Adrenal gland (tissue), 12 donors: ENCODE data around the gene FNDC5. TPM values are rescaled to one million over a fixed set of nuclear protein-coding genes. Genes with fewer than 3 reads are reported as not detected.

Experiments
- DNase-seq, 7 donors: peaks; one replicate each; pipeline ENCODE4 v3.0.0-alpha.2; 2019 to 2020
- H3K27ac ChIP-seq, 5 donors: fragments of 200-600 bp; sonication (generic) in 4 of 5; 1 replicate in 3 of 5; 2 replicates in 2 of 5; pipeline versions ENCODE4 v1.5.1 to v1.8.0; 2016 to 2020; ENCODE audit warnings: mild to moderate bottlenecking in 1 of 5
- H3K27me3 ChIP-seq: fragments of 200-600 bp; 2 replicates; pipeline ENCODE4 v1.8.0; 2021
- H3K36me3 ChIP-seq, 2 donors: fragments of 200-600 bp; replicated peaks in 1 of 2; 1 replicate in 1 of 2; 2 replicates in 1 of 2; pipeline versions ENCODE4 v1.5.1 to v1.8.0; 2018 to 2022
- H3K4me1 ChIP-seq, 2 donors: fragments of 200-600 bp; replicated peaks in 1 of 2; 1 replicate in 1 of 2; 2 replicates in 1 of 2; pipeline versions ENCODE4 v1.5.1 to v1.8.0; 2018 to 2021
- H3K4me3 ChIP-seq, 4 donors: fragments of 200-600 bp; sonication (generic) in 3 of 4; one replicate each; pipeline ENCODE4 v1.5.1; 2016 to 2018
- H3K9me3 ChIP-seq, 3 donors: fragments of 200-600 bp; sonication (generic) in 1 of 3; replicated peaks in 1 of 3; 1 replicate in 2 of 3; 2 replicates in 1 of 3; pipeline versions ENCODE4 v1.5.1 to v1.8.0; 2016 to 2021
- CTCF ChIP-seq, 6 experiments: fragments of 450-650 bp in 4 of 6; fragments of 200-600 bp in 2 of 6; sonication (generic) in 1 of 6; IDR thresholded peaks; 1 replicate in 5 of 6; 2 replicates in 1 of 6; pipeline versions ENCODE4 v1.5.1 to v1.8.0; 2016 to 2021; ENCODE audit warnings: antibody characterized with exemption in 6 of 6, mild to moderate bottlenecking in 2 of 6, moderate library complexity in 1 of 6
- POLR2A ChIP-seq, 2 donors: fragments of 450-650 bp; IDR thresholded peaks; one replicate each; pipeline ENCODE4 v1.6.1; 2017; ENCODE audit warnings: antibody characterized with exemption in 2 of 2, mild to moderate bottlenecking in 2 of 2, moderate library complexity in 1 of 2
- WGBS, 4 donors: extraction: QIAGEN DNeasy Blood & Tissue Kit in 2 of 4; methylation state at CpG; one replicate each; pipeline versions ENCODE4 v1.1.5 to v1.1.7; 2013 to 2017; 5-methylcytosine and 5-hydroxymethylcytosine counted together
- intact Hi-C, 2 donors: fragments of 100-400 bp; cut with DNase I; formaldehyde crosslinking; loops; one replicate each; pipeline versions ENCODE4 v1.14.1 to v1.15.0; 2022 to 2023
- polyA plus RNA-seq, 3 donors: library from polyadenylated mRNA; stranded (reverse); fragments of 200-250 nt in 2 of 3; fragments of 350-450 nt in 1 of 3; fragmentation: Illumina TruSeq in 1 of 3; extraction: RNeasy Lipid Tissue Mini Kit (QIAGEN cat#74804) in 1 of 3; gene quantifications; one replicate each; pipeline ENCODE4 v1.2.3, GENCODE V29; 2013 to 2014
- total RNA-seq, 9 donors: library from RNA; depleted of rRNA in 4 of 9; stranded (reverse); fragments of >200 nt in 4 of 9; fragments of 120-200 nt in 1 of 9; fragmentation: NEBNext Ultra II Directional in 1 of 9; extraction: Animal tissue kit (Norgen Biotek cat#: 25700) in 1 of 9; gene quantifications; one replicate each; pipeline versions ENCODE4 v1.1.0 to v1.2.4, GENCODE V29; 2013 to 2023
- donor health status: healthy with polysubstance abuse.
- donor health status: Bipolar disorder and iron deficiency.
- donor health status: DM: yes; HTN: yes; CAD: no.
- donor health status: DM: no; HTN: no; CAD: no.
- donor health status: DM: no; HTN: no; CAD: no.
- donor health status: DM: yes; HTN: yes; CAD: no.

FNDC5 gene
- total and polyA plus RNA-seq, 12 donors, result 12.6 to 72.0 (median 39.0) TPM

GRCh38 chr1:32864375-32865019, 6.2 kb downstream of the FNDC5 start:
- intact Hi-C loops, result loop anchor here in 1 of 2 donors (10.0 kb wide), 1 partner anchor 150 kb away; no protein-coding TSS in a partner anchor

DNA sequence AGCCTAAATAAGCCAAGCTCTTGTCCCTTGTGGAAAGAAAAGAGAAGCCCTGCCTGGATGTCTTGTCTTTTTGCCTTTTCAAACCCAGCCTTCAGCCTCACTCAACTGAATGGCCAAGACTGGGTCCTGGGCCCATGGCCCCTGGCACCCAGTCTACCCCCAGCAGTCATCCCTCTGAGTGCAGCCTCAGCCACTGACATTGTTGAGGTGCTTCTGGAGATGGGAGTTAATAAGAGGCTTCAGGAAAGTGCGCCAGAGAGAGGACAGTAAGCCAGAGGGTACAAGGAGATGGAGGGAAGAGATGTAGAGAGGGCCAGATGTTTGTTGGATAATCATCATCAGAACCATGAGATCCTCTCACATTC, 6.8 kb downstream of the FNDC5 start:
- Histone ChIP-seq H3K9me3 (no peaks in the 10 kb centered on the region), H3K27me3 (no peaks in the 10 kb centered on the region), H3K4me3 (no peak overlapping the region), H3K36me3 (peaks cover 0 to 11% of the 10 kb centered on the region in 2 donors), H3K4me1 (peaks cover 23 to 31% of the 10 kb centered on the region in 2 donors), H3K27ac (peak overlapping the region in 2 of 5 donors; percentile 57 to 68)
- intact Hi-C loops, result loop anchor here in 1 of 2 donors (10.0 kb wide), 1 partner anchor 149 kb away; no protein-coding TSS in a partner anchor
- 79 to 97% (median 94%) methylated on average over 1 of the region's 1 CpG for WGBS, 4 donors
- no peak for DNase-seq
- TF ChIP-seq POLR2A (IDR thresholded peaks at IDR 0.05), result no peak
- no peak for TF ChIP-seq CTCF (IDR thresholded peaks at IDR 0.05)

More at GRCh38 chr1:32864375-32865019, 6.2 kb downstream of the FNDC5 start:
- H3K27me3 ChIP-seq, result no peaks in the 10 kb centered on the region
- peaks cover 0 to 11% of the 10 kb centered on the region in 2 donors for H3K36me3 ChIP-seq
- TF ChIP-seq POLR2A (IDR thresholded peaks at IDR 0.05) (no peak), CTCF (IDR thresholded peaks at IDR 0.05) (no peak)
- H3K4me1 ChIP-seq, result peaks cover 23 to 31% of the 10 kb centered on the region in 2 donors
- DNase-seq, result peak in 2 of 7 donors; percentile 44 to 60
- H3K9me3 ChIP-seq, result no peaks in the 10 kb centered on the region
- 66 to 76% (median 69%) methylated on average over 3 to 8 of the region's 8 CpGs for WGBS, 4 donors
- no peak overlapping the region for H3K4me3 ChIP-seq
- peak overlapping the region in 3 of 5 donors; percentile 41 to 68 (median 57) for H3K27ac ChIP-seq

- no peak overlapping the region for H3K4me3 ChIP-seq
- intact Hi-C loops, result loop anchor here in 1 of 2 donors (10.0 kb wide), 1 partner anchor 149 kb away; no protein-coding TSS in a partner anchor
- WGBS, 4 donors, result 93 to 100% (median 95%) methylated on average over 4 of the region's 4 CpGs
- H3K27ac ChIP-seq, result no peak overlapping the region
- TF ChIP-seq CTCF (IDR thresholded peaks at IDR 0.05), result no peak
- peaks cover 23 to 31% of the 10 kb centered on the region in 2 donors for H3K4me1 ChIP-seq
- H3K9me3 ChIP-seq, result no peaks in the 10 kb centered on the region
- H3K27me3 ChIP-seq, result no peaks in the 10 kb centered on the region
- peaks cover 0 to 11% of the 10 kb centered on the region in 2 donors for H3K36me3 ChIP-seq
- DNase-seq, result no peak
Measured at GRCh38 chr1:32863218-32863880, 7.4 kb downstream of the FNDC5 start.

GRCh38 chr1:32861904-32862695, 8.6 kb downstream of the FNDC5 start:
- Histone ChIP-seq H3K27ac (no peak overlapping the region), H3K9me3 (no peaks in the 10 kb centered on the region), H3K36me3 (peaks cover 0 to 13% of the 10 kb centered on the region in 2 donors), H3K4me1 (peaks cover 23 to 31% of the 10 kb centered on the region in 2 donors), H3K27me3 (no peaks in the 10 kb centered on the region), H3K4me3 (no peak overlapping the region)
- TF ChIP-seq CTCF (IDR thresholded peaks at IDR 0.05), result no peak
- no peak for TF ChIP-seq POLR2A (IDR thresholded peaks at IDR 0.05)
- DNase-seq, result no peak
- WGBS, 4 donors, result 69 to 87% (median 77%) methylated on average over 3 of the region's 3 CpGs
- intact Hi-C loops, result loop anchor here in 1 of 2 donors (10.0 kb wide), 1 partner anchor 147 kb away; no protein-coding TSS in a partner anchor
